ENCODE measurements around the gene ASCC2.
A peak's percentile ranks its signal among the peaks of the same experiment; 100 is the strongest.
"Not testable (repeated sequence)": the region's sequence is repeated elsewhere in the genome, so short reads cannot be mapped to it uniquely, and the experiment has no call there.

Gene ASCC2

DNA sequence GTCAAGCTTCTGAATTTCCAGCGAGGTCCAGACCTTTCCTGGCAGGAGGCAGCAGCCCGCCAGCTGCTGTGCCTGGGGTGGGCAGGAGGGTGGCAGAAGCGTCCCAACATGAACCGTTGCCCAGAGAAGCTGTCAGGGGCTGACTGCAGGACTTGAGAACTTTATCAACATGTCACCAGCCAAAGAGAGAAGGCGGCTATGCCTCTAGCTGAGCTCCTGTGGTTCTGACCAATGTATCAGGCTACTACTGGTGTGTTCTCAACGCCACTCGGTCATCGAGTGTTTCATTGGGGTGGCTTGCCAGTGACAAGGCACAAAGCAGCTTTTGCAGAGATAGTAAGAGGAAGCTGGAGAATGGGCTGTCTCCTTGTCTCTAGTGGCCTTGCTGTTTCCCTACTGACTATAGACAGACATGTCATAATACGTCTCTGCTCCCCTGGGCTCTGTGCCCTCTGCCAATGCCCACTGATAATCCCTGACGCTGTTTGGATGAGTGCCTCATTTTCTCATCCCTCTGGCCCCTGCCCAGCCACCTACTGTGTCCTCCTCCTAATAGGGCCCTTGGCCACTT lies 17.6 kb upstream of the ASCC2 start:
- DNase-seq (ENCODE audit: low read depth in 2 of 3, low spot score in 1 of 3): no peak

- DNase-seq (ENCODE audit: low read depth in 2 of 3, low spot score in 1 of 3): no peak
These were observed 16.4 kb upstream of the ASCC2 start for GRCh38 chr22:29854432-29854831.

DNA sequence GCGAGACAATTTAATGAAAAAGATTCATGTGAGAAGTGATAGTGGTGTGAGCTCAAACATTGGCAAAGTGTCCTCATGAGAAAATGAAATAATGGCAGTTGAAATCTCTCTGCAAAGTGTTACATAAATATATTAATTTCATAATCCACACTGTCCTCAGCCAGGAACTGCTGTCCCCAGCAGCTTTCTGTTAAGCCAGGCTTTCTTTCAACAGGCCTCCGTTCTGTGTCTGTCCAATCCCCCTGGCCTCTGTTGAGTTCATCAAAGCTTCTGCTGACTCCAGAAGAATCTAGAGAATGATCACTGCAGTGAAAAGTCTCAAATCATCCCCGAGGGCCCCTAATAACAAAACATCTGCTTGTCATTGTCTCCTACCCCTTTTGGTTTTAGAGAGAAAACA lies 10.0 kb upstream of the ASCC2 start:
- no peak for DNase-seq (ENCODE audit: low read depth in 2 of 3, low spot score in 1 of 3)

GRCh38 chr22:29846290-29846689 lies 8.2 kb upstream of the ASCC2 start:
- DNase-seq (ENCODE audit: low read depth in 2 of 3, low spot score in 1 of 3): no peak

DNA sequence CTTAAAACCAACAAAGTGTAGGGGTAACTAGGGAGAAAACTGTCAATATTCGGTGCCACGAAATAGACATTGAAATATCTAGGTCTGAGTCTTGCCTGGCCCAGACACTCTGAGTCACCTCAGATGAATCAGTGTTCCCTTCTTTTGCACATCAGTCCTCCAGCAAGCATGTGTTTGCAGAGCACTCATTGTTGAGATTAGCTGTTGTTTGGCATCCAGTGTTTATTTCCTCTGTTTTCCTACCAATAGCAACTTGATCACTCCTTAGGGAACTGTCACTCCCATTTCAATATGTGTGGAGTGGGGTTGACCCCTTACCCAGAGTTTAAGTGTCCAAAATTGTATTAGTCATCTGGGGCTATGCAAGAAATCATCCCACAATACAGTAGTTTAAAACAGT lies 4.7 kb upstream of the ASCC2 start:
- no peak for DNase-seq (ENCODE audit: low read depth in 2 of 3, low spot score in 1 of 3)

DNA sequence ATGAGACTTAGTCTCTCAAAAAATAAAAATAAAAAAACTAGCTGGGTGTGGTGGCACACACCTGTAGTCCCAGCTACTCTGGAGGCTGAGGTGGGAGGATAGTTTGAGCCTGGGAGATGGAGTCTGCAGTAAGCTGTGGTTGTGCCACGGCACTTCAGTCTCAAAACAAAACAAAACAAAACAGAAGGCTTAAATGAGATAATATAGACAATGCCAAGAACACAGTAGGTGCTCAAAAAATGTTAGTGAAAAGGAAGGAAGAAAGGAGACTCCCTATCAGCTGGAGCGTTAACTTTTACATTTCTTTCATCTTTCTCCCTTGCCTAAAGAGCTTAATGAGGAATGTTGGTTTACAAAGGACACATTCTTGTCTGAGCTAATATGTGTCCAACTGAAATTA lies 4.1 kb upstream of the ASCC2 start:
- no peak for DNase-seq (ENCODE audit: low read depth in 2 of 3, low spot score in 1 of 3)

DNA sequence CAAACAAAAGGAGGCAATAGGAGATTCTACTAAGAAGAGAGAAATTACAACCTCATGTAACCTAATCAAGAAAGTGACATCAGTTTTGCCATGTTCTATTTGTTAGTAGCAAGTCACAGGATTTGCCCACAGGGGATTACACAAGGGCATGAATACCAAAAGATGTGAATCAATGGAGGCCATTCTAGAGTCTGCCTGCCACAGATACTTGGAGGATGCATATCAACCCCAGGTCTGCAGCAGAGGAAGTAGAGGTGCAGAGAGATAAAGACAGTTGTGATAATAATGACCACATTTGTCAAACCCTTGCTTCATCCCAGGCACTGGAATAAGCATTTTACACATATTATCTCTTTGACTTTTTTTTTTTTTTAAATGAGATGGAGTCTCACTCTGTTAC lies 2.4 kb upstream of the ASCC2 start:
- no peak for DNase-seq (ENCODE audit: low read depth in 2 of 3, low spot score in 1 of 3)

DNA sequence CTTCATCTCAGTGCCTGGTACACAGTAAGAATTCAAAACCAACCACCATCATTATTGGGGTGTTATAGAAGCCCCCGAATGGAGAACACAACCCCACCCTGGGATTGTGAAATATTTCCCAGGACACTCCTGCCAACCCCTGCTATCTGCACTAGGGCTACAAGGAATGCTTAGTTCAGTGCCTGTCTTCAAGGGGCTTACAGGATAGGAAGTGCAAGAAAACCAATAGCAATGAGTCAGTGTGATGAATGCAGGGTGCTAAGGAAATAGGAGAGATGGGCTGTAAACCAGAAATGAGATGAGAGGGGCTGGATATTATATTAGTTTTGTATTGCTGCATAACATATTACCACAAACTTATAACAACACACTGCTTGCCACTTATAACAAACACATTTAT lies 965 bp upstream of the ASCC2 start:
- DNase-seq (ENCODE audit: low read depth in 2 of 3, low spot score in 1 of 3): no peak

DNA sequence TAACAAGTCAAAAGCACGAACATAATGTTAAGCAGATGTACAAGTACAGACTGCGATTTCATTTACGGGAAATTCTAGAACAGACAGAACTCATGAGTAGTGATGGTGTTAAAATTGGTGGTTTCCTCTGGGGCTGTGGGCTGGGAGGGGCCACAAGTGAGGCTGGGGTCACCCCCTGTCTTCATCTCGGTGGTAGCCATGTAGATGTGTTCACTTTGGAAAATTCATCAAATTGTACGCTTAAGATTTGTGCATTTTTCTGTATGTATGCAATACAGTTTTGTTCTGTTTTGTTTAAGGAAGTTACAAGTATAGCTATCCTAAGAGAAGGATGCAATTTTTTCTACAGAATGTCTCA lies 504 bp upstream of the ASCC2 start:
- DNase-seq (ENCODE audit: low read depth in 2 of 3, low spot score in 1 of 3): no peak

DNA sequence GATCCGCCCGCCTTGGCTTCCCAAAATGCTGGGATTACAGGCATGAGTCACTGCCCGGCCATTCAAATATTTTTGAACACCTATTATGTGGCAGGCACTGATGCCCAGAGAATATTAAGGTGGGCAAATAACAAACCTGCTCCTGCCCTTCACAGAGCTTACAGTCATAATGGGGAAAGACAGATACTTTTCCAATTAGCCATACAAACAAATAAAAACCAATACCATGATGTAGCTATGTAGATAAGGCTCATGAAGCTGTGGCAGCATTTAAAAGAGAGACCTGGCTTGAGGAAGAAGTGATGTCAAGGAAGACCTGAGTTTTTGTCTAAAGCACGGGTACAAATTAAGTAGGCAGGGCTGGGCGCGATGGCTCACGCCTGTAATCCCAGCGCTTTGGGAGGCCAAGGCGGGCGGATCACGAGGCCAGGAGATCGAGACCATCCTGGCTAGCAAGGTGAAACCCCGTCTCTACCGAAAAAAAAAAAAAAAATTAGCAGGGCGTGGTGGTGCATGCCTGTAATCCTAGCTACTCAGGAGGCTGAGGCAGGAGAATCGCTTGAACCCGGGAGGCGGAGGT lies 1.2 kb downstream of the ASCC2 start:
- DNase-seq (ENCODE audit: low read depth in 2 of 3, low spot score in 1 of 3): not testable (repeated sequence)

GRCh38 chr22:29834046-29834445 lies 4.0 kb downstream of the ASCC2 start:
- DNase-seq (ENCODE audit: low read depth in 2 of 3, low spot score in 1 of 3): no peak

DNA sequence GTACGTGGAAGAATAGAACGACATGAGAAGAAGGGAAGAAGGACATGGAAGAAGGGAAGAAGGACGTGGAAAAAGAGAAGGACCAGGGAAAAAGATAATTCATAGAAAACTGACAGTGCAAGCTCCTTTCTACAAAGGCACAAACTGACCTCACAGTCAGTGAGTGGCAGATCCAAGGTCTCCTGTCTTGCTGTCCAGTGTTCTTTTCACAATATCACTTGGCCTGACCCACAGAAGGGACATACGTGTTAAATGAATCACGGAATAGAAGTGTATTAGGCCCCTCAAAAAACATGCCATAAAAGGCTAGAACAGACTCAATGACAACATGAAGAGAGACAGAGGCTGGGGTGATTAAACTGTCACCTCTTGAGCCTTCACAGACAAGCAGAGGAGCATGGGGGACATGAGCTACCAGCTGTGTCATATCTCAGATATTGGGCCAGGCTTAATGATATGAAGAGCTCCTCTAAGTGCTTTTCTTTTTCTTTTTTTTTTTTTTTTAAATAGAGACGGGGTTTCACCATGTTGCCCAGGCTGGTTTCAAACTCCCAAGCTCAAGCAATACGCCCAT lies 4.6 kb downstream of the ASCC2 start:
- DNase-seq (ENCODE audit: low read depth in 2 of 3, low spot score in 1 of 3): no peak

GRCh38 chr22:29831958-29832357 lies 6.1 kb downstream of the ASCC2 start:
- DNase-seq (ENCODE audit: low read depth in 2 of 3, low spot score in 1 of 3): no peak

- DNase-seq (ENCODE audit: low read depth in 2 of 3, low spot score in 1 of 3): no peak
These were observed 6.7 kb downstream of the ASCC2 start for GRCh38 chr22:29831186-29831921.

DNA sequence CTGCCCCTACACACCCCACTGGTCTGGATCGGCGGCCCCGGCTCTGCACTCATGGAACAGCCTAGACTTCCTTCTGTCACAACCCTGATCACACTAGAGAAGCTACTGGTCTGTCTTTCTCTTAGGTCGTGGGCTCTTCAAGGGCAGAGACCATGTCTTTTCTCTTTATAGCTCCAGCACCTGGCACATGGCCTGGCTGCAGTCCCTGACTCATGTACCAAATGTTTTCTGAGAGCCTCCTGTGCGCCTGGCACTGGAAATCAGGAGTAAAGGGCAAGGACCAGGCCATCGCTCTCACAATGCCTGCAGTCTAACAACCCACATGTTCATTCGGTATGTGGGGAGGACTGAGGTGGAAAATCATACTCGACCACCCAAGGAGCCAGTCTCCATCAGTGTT lies 7.5 kb downstream of the ASCC2 start:
- no peak for DNase-seq (ENCODE audit: low read depth in 2 of 3, low spot score in 1 of 3)

DNA sequence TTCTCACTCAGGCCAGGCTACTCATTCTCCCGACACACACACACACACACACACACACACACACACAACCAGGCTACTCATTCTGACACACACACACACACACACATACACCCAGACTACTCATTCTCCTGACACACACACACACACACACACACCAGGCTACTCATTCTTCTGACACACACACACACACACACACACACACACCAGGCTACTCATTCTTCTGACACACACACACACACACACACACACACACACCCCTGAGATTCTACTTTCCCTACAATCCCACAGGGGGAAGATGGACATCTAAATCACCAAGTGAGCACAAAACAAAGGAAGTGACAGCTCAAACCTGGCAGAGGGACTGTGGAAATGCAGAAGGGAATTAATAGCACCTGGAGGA lies 10.3 kb downstream of the ASCC2 start:
- not testable (repeated sequence) for DNase-seq (ENCODE audit: low read depth in 2 of 3, low spot score in 1 of 3)

- DNase-seq (ENCODE audit: low read depth in 2 of 3, low spot score in 1 of 3): no peak
These were observed 11.0 kb downstream of the ASCC2 start for GRCh38 chr22:29827091-29827490.

DNA sequence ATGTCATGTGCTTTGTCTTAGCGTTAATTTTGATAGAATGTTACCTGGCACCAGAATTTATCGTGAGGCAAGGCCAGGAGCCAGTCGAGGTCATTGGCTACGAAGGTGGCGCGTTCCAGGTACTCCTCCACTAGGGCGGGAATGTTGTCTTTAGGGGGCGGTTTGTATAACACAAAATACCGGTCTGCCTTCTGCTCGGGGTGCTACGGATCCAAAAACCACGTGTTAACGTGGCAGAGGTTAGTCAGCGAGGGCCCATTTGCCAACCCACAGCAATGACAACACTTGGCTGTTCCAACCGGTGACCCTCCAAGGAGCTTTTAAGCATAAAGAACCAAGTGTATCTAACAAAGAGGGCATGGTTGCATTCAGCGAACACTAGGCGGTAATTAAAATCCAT lies 12.5 kb downstream of the ASCC2 start:
- no peak for DNase-seq (ENCODE audit: low read depth in 2 of 3, low spot score in 1 of 3)

- no peak for DNase-seq (ENCODE audit: low read depth in 2 of 3, low spot score in 1 of 3)
These were observed 13.4 kb downstream of the ASCC2 start for GRCh38 chr22:29824677-29825076.

DNA sequence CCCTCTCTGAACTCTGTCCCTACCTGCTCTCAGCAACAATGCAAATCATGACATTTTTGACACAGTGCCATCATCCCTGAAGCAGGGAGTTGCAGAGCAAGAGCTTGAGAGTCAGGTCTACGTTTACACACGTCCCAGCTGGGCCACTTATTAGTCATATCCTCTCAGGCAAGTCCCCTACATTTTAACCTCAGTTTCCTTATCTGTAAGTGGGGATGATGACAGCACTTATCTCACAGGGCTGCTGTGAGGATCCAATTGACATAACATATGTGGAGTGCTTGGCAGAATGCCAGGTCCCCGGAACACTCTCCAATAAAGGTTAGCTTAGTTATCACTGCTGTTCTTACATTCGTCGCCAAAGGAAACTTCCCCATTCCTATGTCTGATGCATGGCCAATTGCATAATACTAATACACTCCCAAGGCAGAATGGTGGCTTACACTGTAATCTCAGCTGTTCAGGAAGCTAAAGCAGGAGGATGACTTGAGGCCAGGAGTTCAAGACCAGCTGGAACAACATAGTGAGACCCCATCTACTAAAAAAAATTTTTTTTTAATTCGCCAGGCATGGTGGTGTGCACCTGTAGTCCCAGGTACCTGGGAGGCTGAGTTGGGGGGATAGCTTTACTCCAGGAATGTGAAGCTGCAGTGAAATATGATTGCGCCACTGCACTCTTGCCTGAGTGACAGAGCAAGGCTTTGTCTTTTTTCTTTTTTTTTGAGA lies 16.6 kb downstream of the ASCC2 start:
- peak in 2 of 3 donors; percentile 5 to 18 for DNase-seq (ENCODE audit: low read depth in 2 of 3, low spot score in 1 of 3)

DNA sequence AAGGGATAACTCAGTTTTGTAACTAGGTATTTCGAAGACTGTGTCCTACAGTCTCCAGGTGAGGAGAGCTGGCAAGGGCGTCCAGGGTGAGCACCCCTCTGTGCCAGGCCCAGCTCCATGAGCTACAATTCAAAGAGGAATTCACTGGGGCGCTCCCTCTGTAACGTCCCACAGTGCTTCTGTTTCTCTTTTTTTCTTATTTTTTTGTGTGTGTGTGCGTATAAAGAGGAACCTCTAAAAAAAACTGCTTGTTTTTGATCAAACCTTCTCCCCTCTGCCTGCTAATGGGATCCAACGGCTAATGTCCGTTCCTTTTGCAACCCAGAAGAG lies 17.1 kb downstream of the ASCC2 start:
- no peak for DNase-seq (ENCODE audit: low read depth in 2 of 3, low spot score in 1 of 3)

DNA sequence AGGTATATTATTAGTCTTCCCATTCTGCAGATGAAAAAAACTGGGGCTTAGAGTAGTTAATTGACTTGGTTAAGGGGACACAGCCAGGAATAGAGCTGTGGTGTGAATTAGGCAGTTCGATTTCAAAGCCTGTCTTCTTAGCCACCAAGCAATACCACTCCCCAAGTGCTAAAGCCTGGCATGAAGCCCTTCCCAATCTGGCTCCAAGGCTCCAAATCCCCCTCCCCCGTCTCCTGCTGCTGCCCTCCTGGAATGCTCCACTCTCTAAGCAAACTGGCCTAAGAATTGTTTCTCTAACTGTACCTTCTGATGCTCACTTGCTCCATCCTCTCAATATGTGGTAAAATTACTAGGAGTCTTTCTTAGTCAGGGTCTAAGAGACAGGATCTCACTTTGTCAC lies 18.6 kb downstream of the ASCC2 start:
- DNase-seq (ENCODE audit: low read depth in 2 of 3, low spot score in 1 of 3): no peak

Data from stimulated activated CD4-positive, alpha-beta T cell treated with anti-CD3 and anti-CD28 coated beads, Interleukin-12 subunit alpha, Interleukin-12 subunit beta, amount 100 ng/mL, for 48 hours (primary cell).